WTC11 (cell line): ENCODE measurements around the gene CARD11.

Experiments used
- CBFB ChIP-seq: sonication (generic); formaldehyde crosslinking; IDR thresholded peaks from 2 replicates; pipeline ENCODE4 v1.8.1; 2022; ENCODE audit warnings: mild to moderate bottlenecking, low read depth, missing genetic modification reagents
- CREB1 ChIP-seq: sonication (generic); formaldehyde crosslinking; IDR thresholded peaks from 2 replicates; pipeline ENCODE4 v1.8.0; 2023; ENCODE audit warnings: mild to moderate bottlenecking, missing genetic modification reagents
- JUN ChIP-seq: sonication (generic); formaldehyde crosslinking; IDR thresholded peaks from 2 replicates; pipeline ENCODE4 v1.8.0; 2023; ENCODE audit warnings: mild to moderate bottlenecking, missing genetic modification reagents
- SMAD3 ChIP-seq: sonication (generic); formaldehyde crosslinking; IDR thresholded peaks from 2 replicates; pipeline ENCODE4 v1.8.0; 2022; ENCODE audit warnings: missing genetic modification reagents, mild to moderate bottlenecking, borderline replicate concordance
- TCF7 ChIP-seq: sonication (generic); formaldehyde crosslinking; IDR thresholded peaks from 2 replicates; pipeline ENCODE4 v1.8.0; 2022; ENCODE audit warnings: mild to moderate bottlenecking, low read depth, missing genetic modification reagents, moderate library complexity
- TEAD1 ChIP-seq: sonication (generic); formaldehyde crosslinking; IDR thresholded peaks from 2 replicates; pipeline ENCODE4 v1.8.0; 2022; ENCODE audit warnings: mild to moderate bottlenecking, missing genetic modification reagents
- ZBTB21 ChIP-seq: sonication (generic); formaldehyde crosslinking; IDR thresholded peaks from 2 replicates; pipeline ENCODE4 v1.8.1; 2023; ENCODE audit warnings: mild to moderate bottlenecking, missing genetic modification reagents, borderline replicate concordance
- TF ChIP-seq, protein P1 (sequence below): fragments of 200-600 bp; IDR thresholded peaks from 2 replicates; pipeline ENCODE4 v1.8.0; 2022; ENCODE audit warnings: antibody characterized with exemption
- TF ChIP-seq, protein P2 (sequence below): fragments of 250-450 bp; sonication (Bioruptor Pico); IDR thresholded peaks from 2 replicates; pipeline ENCODE4 v1.9.0; 2021; ENCODE audit warnings: mild to moderate bottlenecking
- TF ChIP-seq, protein P3 (sequence below): sonication (generic); formaldehyde crosslinking; IDR thresholded peaks from 2 replicates; pipeline ENCODE4 v1.8.0; 2023; ENCODE audit warnings: mild to moderate bottlenecking, missing genetic modification reagents
- TF ChIP-seq, protein P4 (sequence below): fragments of 250-450 bp; sonication (Bioruptor Pico); IDR thresholded peaks from 2 replicates; pipeline ENCODE4 v2.1.2; 2022; ENCODE audit warnings: mild to moderate bottlenecking, moderate library complexity
- TF ChIP-seq, protein P5 (sequence below): fragments of 250-450 bp; sonication (Bioruptor Pico); IDR thresholded peaks from 2 replicates; pipeline ENCODE4 v1.8.0; 2021; ENCODE audit warnings: mild to moderate bottlenecking

DNA sequence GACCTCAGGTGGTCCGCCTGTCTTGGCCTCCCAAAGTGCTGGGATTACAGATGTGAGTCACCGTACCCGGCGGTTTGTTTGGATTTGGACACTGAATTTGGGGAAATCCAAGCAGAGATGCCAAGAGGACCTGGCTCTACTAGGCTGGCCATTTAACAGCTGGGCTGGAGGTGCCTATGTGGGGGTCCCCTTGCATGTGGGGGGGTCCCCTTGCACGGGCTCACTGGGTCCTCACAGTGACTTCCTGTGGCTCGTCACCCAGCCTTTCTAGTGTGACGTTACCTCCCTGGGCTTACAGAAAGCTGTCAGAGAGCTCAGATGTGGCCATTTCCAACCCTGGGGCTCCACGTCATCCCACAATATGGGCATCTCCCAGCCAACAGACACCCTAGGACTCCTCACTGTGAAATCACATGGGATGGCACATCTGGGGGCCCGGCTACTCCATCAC is 150.2 kb downstream of the CARD11 start:
- TF ChIP-seq, protein P1, sequence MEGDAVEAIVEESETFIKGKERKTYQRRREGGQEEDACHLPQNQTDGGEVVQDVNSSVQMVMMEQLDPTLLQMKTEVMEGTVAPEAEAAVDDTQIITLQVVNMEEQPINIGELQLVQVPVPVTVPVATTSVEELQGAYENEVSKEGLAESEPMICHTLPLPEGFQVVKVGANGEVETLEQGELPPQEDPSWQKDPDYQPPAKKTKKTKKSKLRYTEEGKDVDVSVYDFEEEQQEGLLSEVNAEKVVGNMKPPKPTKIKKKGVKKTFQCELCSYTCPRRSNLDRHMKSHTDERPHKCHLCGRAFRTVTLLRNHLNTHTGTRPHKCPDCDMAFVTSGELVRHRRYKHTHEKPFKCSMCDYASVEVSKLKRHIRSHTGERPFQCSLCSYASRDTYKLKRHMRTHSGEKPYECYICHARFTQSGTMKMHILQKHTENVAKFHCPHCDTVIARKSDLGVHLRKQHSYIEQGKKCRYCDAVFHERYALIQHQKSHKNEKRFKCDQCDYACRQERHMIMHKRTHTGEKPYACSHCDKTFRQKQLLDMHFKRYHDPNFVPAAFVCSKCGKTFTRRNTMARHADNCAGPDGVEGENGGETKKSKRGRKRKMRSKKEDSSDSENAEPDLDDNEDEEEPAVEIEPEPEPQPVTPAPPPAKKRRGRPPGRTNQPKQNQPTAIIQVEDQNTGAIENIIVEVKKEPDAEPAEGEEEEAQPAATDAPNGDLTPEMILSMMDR, result no peak
- no peak for TF ChIP-seq SMAD3 (CRISPR knock-in tag)
- TF ChIP-seq, protein P2, sequence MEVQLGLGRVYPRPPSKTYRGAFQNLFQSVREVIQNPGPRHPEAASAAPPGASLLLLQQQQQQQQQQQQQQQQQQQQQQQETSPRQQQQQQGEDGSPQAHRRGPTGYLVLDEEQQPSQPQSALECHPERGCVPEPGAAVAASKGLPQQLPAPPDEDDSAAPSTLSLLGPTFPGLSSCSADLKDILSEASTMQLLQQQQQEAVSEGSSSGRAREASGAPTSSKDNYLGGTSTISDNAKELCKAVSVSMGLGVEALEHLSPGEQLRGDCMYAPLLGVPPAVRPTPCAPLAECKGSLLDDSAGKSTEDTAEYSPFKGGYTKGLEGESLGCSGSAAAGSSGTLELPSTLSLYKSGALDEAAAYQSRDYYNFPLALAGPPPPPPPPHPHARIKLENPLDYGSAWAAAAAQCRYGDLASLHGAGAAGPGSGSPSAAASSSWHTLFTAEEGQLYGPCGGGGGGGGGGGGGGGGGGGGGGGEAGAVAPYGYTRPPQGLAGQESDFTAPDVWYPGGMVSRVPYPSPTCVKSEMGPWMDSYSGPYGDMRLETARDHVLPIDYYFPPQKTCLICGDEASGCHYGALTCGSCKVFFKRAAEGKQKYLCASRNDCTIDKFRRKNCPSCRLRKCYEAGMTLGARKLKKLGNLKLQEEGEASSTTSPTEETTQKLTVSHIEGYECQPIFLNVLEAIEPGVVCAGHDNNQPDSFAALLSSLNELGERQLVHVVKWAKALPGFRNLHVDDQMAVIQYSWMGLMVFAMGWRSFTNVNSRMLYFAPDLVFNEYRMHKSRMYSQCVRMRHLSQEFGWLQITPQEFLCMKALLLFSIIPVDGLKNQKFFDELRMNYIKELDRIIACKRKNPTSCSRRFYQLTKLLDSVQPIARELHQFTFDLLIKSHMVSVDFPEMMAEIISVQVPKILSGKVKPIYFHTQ (CRISPR knock-in tag), result no peak
- TF ChIP-seq, protein P3, sequence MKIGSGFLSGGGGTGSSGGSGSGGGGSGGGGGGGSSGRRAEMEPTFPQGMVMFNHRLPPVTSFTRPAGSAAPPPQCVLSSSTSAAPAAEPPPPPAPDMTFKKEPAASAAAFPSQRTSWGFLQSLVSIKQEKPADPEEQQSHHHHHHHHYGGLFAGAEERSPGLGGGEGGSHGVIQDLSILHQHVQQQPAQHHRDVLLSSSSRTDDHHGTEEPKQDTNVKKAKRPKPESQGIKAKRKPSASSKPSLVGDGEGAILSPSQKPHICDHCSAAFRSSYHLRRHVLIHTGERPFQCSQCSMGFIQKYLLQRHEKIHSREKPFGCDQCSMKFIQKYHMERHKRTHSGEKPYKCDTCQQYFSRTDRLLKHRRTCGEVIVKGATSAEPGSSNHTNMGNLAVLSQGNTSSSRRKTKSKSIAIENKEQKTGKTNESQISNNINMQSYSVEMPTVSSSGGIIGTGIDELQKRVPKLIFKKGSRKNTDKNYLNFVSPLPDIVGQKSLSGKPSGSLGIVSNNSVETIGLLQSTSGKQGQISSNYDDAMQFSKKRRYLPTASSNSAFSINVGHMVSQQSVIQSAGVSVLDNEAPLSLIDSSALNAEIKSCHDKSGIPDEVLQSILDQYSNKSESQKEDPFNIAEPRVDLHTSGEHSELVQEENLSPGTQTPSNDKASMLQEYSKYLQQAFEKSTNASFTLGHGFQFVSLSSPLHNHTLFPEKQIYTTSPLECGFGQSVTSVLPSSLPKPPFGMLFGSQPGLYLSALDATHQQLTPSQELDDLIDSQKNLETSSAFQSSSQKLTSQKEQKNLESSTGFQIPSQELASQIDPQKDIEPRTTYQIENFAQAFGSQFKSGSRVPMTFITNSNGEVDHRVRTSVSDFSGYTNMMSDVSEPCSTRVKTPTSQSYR (CRISPR knock-in tag), result no peak
- no peak for TF ChIP-seq TEAD1 (CRISPR knock-in tag)
- TF ChIP-seq, protein P4, sequence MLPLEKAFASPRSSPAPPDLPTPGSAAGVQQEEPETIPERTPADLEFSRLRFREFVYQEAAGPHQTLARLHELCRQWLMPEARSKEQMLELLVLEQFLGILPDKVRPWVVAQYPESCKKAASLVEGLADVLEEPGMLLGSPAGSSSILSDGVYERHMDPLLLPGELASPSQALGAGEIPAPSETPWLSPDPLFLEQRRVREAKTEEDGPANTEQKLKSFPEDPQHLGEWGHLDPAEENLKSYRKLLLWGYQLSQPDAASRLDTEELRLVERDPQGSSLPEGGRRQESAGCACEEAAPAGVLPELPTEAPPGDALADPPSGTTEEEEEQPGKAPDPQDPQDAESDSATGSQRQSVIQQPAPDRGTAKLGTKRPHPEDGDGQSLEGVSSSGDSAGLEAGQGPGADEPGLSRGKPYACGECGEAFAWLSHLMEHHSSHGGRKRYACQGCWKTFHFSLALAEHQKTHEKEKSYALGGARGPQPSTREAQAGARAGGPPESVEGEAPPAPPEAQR, result no peak
- TF ChIP-seq, protein P5, sequence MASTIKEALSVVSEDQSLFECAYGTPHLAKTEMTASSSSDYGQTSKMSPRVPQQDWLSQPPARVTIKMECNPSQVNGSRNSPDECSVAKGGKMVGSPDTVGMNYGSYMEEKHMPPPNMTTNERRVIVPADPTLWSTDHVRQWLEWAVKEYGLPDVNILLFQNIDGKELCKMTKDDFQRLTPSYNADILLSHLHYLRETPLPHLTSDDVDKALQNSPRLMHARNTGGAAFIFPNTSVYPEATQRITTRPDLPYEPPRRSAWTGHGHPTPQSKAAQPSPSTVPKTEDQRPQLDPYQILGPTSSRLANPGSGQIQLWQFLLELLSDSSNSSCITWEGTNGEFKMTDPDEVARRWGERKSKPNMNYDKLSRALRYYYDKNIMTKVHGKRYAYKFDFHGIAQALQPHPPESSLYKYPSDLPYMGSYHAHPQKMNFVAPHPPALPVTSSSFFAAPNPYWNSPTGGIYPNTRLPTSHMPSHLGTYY (CRISPR knock-in tag), result no peak
- no peak for TF ChIP-seq CBFB
- no peak for TF ChIP-seq ZBTB21 (CRISPR knock-in tag)
- TF ChIP-seq JUN (CRISPR knock-in tag), result no peak
- TF ChIP-seq CREB1 (CRISPR knock-in tag), result no peak
- no peak for TF ChIP-seq TCF7 (CRISPR knock-in tag)
